ENCODE results near the gene NCOA3.
"Not testable (repeated sequence)": the region's sequence is repeated elsewhere in the genome, so short reads cannot be mapped to it uniquely, and the experiment has no call there.

NCOA3 gene

DNA sequence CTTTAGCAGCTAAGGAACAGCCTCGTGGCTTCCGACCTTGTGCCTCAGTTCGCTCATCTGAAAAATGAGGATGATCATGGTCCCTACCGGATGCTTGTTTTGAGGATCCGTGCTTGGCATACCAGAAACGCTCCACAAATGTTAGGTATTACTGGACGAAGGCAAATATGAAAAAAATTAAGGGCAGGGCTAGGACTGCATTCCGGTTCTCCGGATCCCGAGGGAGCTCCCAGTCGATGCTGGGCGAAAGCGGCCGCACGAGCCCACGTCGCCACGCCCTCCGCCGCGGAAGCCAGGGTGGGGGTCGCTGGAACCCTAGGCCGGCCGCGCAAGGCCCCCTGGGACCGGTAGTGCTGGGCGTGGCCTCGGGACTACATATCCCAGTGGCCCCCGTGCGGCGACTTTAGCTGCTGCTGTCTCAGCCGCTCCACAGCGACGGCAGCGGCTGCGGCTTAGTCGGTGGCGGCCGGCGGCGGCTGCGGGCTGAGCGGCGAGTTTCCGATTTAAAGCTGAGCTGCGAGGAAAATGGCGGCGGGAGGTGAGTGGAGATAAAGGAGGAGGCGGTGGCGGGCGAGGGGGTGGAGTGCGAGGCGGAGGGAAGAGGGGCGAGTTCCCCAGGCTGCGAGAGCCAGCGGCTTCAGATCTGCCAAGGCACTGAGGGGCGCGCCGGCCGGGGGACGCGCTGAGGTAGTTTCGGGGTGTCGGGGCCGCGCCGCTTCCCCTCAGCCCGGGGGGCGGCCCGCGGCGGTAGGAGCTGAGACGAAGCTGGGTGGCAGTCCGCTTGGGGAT is at the start of gene NCOA3:
Gene NCOA3, plus strand, starts transcription at position 406 of the 789 bp plus-strand sequence. CDS start 120,361 bp downstream, outside the sequence.
- peak; percentile 83 for DNase-seq

DNA sequence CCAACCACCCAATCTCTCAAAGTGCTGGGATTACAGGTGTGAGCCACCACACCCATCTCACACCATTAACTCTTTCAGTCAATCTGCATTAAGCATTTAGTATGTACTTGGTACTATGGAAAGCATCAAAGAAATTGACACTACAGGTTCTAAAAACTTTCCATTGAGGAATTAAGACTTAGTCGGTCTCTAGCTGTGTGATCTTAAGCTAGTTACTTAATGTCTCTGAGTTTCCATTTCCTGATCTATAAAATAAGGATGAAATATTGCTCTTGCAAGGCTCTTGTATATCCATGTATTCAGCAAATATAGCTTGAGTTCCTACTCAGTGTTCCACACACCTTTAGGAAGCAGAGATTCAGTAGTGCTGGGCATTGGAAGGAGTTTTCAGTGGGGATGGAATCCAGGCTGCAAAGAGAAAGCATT is 48.9 kb upstream of the NCOA3 start:
- DNase-seq = no peak

DNA sequence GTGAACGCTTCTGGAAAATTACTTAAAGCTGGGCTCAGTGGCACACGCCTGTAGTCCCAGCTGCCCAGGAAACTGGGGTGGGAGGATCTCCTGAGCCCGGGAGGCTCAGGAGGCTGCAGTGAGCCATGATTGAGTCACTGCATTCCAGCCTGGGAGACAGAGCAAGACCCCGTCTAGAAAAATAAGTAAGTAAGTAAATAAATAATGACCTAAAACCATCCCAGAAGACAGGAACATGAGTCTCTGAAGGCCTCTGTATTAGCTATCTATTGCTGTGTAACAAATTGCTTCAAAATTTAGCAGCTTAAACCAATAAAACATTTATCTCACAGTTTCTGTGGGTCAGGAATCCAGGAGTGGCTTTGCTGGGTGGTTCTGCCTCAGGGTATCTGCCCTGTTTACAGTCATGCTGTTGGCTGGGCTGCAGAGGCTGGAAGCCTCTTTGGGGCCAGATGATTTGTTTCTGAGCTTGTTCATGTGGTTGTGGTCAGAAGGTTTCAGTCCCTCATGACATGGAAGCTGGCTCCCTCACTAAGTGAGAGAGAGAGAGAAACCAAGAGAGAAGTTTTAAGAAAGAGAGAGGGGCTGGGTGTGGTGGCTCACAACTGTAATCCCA is 48.4 kb upstream of the NCOA3 start:
- peak; percentile 21 for DNase-seq

DNA sequence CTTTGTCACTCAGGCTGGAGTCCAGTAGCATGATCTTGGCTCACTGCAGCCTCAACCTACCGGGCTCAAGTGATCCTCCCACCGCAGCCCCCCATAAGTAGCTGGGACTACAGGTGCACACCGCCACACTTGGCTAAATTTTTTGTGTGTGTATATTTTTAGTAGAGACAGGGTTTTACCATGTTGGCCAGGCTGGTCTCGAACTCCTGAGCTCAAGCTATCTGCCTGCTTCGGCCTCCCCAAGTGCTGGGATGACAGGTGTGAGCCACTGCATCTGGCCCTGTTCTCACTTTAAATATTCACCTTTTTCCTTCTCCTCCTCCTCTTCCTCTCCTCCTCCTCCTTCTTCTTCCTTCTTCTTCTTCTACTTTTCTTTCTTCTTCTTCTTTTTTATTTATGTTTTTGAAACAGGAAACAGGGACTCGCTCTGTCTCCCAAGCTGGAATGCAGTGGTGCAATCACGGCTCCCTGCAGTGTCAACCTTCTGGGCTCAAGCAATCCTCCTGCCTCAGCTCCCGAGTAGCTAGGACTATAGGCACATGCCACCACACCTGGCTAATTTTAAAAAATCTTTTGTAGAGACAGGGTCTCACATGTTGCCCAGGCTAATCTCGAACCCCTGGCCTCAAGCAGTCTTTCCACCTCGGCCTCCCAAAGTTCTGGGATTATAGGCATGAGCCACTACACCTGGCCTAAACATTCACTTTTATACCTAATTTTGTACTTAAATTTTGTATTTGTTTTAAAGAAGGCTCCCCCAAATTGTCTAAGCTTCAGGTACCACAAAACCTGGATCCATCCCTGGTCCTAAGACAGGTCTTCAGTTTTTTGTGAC is 47.2 kb upstream of the NCOA3 start:
- no peak for DNase-seq

DNA sequence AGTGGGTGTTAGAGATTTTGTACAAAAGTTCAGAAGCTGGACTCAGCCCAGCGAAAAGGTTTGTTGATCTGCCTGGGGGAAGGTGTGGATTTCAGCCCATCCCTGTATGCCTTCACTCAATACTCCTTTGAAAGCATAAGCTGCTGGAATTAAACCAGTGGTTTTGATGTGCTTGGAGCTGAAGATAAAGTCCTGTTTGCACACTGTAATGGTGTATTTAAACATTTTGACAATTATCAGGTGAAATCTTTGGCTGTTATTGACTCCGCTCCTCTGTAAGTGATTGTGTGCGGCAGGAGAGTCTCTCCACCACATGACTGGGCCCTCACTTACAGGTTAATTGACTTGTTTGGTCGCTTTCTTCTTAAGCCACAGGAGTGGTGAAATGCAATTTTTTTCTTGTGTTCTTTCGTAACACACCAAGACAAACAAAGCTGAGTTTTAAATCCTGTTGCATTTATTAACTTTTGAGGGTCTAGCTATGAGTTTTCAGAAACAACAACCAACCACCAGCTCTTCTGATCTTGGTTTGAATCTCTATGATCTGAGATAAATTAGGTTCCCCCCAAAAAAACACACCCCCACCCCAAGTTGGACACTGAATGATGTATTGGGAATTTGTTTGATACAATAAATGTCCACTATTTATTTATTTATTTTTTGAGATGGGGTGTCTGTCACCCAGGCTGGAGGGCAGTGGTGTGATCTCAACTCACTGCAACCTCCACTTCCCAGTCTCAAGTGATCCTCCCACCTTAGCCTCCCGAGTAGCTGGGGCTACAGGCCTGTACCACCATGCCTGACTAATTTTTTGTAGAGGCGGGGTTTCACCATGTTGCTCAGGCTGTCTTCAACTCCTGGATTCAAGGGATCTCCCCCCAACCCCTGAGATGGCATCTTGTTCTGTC is 46.3 kb upstream of the NCOA3 start:
- no peak for DNase-seq

DNA sequence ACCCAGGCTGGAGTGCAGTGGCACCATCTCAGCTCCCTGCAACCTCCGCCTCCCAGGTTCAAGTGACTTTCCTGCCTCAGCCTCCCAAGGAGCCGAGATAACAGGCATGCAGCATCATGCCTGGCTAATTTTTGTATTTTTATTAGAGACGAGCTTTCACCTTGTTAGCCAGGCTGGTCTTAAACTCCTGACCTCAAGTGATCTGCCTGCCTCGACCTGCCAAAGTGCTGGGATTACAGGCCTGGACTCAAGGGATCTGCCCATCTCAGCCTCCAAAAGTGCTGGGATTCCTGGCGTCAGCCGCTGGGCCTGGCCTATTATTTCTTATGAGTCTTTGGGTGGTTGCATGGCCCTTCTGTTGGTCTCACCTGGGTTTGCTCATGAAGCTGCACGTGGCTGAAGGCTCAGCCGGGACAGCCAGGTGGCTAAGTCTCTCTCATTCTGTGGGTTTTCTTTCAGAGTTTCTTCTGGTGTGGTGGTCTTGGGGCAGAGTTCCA is 45.6 kb upstream of the NCOA3 start:
- no peak for DNase-seq

DNA sequence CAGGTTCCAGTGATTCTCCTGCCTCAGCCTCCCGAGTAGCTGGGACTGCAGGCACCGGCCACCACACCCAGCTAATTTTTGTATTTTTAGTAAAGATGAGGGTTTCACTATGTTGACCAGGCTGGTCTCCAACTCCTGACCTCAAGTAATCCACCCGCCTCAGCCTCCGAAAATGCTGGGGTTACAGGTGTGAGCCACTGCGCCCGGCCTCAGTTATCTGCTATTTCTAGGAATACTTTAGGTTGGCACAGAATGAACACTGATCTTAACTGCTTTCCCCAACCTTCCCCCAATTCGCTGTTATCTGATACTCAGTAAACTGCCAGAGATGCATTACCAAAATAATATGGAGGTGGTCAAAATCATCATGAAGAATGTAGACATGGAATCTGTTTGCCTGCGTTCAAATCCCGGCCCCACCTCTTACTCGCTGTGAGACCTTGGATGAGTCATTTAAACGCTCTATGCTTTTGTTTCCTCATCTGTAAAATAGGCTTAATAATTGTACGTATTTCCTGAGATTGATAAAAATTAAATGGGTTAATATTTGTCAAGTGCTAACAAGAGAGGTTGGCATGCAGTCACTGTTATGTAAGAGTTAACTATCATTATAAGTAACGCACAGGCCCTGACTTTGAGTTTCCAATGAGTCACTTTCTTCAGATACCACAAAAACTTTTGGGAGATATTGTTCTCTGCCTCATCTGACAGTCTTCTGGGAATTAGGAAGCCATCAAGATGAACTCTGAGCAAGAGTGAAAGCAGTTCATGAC is 44.5 kb upstream of the NCOA3 start:
- peak; percentile 24 for DNase-seq

DNA sequence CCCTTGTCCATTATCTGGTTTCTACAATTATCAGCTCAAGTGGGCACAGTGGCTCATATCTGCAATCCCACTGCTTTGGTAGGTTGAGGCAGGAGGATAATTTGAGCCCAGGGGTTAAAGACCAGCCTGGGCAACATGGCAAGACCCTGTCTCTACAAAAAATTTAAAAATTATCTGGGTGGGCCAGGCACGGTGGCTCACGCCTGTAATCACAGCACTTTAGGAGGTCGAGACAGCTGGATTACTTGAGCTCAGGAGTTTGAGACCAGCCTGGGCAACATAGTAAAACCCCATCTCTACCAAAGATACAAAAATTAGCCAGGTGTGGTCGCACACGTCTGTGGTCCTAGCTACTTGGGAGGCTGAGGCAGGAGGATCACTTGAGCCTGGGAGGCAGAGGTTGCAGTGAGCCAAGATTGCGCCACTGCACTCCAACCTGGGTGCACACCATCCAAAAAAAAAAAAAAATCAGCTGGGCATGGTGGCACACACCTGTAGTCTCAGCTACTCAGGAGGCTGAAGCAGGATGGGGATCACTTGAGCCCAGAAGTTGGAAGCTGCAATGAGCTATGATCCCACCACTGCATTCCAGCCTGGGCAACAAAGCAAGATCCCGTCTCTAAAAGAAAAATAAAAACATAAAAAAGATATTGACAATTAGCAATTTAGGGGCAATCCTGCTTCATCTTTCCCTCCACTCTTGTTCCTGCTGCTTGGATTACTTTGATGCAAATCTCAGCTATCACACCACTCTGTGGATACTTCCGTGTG is 43.2 kb upstream of the NCOA3 start:
- DNase-seq = not testable (repeated sequence)

DNA sequence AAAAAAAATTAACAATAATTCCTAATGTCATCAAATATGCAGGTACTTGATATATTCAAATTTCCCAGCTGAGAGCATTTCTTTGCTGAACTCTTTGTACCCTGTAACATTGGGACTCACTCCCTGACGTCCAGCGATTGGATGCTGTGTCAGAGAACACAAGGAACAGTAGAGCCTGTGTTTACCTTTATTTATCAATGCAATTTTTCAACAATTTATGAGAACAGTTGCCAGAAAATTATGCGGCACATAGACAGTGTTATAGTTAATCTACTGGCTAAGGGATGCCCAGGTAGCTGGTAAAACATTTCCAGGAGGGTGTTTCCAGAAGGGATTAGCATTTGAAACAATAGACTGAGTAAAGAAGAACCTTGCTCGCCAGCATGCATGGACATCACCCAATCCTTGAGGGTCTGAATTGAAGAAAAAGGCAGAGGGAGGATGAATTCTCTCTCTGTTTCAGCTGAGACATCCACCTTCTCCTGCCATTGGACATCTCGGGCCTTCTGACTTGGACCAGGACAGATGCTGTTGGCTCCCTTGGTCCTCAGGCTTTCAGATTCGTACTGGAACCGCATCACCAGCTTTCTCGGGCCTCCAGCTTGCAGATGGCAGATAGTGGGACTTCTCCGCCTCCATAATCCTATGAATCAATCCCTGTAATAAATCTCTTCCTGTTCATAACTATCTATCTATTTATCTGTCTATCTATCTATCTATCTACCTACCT is 42.2 kb upstream of the NCOA3 start:
- DNase-seq = no peak

DNA sequence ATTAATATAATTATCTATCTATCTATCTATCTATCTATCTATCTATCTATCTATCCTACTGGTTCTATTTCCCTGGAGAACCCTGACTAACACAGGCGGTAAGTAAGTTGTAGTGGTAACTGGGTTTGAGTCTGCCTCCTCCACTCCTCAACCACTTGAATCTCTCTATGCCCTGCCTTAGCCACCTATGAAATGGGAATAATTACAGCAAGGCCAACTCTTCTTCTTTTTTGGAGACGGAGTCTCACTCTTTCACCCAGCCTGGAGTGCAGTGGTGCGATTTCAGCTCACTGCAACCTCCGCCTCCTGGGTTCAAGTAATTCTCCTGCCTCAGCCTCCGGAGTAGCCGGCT is 41.0 kb upstream of the NCOA3 start:
- not testable (repeated sequence) for DNase-seq

DNA sequence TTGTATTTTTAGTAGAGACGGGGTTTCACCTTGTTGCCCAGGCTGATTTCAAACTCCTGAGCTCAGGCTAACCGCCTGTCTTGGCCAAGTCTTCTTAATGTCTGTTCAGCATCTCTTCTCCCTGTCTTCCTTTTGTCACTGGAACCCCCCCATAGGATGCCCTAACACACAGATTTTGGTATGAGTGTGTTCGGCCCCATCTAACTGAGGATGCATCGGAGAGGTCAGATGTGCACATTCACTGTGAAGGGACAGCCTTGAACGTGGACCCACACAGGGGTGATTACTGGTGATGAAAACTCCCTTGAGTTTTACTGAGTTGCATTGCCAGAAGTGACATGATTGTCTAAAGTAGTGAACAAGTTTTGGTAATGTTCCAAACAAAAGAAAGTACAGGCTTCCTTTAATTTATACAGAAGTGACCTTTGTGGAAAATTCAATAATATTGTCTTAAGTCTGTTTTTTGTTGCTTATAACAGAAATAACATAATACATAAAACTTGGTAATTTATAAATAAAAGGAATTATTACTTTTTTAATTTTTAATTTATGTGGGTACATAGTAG is 40.5 kb upstream of the NCOA3 start:
- no peak for DNase-seq

DNA sequence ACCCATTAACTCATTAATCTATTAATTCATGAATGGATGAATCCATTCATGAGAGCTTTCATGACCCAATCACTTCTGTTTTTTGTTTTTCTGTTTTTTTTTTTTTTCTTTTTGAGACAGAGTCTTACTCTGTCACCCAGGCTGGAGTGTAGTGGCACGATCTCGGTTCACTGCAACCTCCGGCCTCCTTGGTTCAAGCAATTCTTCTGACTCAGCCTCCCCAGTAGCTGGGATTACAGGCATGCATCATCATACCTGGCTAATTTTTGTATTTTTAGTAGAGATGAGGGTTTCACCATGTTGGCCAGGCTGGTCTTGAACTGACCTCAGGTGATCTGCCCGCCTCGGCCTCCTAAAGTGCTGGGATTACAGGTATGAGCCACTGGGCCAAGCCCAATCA is 39.8 kb upstream of the NCOA3 start:
- not testable (repeated sequence) for DNase-seq

DNA sequence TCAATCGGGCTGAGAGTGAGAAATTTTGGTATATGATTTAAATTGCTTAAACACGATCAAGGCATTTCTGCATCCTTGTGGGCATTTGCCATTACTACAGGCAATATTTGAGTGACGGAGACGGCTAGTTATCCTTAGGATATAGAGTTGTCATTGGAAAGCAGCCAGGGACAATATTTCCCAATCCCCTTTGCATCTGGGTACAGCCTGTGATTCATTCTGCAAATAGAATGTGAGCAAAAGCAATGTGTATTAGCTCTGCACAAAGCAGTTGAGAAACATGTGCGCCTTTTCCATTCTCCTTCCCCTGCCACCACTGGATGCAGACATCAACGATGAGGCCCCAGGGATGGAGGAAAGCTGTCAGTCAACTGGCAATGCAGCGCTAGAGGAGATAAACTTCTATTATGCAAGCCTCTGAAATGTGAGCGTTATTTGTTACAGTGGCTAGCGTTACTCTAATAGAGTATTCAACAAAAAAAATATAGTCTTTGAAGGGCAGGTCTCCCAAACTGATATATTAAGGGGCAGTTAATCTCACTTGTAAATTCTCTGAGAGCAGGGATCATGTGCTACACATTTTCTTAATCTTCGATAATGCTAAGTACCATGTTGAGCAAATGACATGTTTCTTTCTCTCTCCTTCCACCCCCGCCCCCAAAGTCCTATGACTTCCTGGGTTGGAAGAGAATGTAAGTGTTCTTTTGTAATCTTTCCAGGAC is 37.1 kb upstream of the NCOA3 start:
- DNase-seq = peak; percentile 94

DNA sequence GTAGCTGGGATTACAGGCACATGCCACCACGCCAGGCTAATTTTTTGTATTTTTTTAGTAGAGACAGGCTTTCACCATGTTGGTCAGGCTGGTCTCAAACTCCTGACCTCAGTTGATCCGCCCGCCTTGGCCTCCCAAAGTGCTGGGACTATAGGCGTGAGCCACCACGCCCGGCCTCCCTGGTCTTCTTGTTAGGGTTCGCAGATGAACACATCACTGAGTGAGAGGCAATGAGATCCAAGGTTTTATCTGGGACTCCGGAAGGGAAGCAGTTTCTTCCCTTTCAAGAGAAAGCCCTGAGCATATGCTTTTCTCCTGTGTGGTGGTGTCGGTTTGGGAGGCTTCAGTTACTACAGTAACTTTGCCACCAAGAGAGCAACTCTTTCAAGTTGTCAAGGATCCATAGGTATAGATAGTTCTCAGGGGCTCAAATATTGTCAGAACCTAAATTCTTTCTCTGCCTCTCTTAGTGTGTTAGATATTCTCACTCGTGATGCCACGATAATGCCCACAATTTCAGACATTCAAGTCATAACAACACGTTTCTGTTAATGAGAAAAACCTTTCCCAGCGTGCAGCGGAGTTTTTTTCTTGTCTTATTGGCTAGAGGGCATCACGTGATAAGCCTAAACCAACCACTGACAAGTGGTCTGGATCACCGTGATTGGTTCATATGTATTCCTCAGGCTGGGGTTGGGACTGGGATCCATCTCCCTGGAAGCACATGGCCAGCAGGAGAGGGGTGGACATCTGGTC is 36.2 kb upstream of the NCOA3 start:
- DNase-seq = no peak

DNA sequence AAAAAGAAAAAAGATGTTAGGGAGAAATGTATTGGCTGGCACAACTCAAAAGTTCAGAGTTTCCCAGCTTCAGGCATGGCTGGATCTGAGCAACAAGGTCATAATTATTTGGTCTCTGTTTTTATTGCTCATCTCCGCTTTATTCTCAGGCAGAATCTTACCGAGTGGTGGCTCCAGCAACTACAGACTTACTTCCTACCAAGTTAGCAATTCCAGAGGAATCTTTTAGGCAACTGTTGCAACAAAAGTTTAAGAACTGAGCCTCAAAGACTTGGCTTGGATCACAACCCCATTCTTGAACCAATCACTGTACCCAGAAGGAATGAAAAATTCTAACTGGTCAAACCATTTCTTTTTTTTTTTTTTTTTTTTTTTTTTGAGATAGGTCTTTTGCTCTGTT is 35.5 kb upstream of the NCOA3 start:
- no peak for DNase-seq

DNA sequence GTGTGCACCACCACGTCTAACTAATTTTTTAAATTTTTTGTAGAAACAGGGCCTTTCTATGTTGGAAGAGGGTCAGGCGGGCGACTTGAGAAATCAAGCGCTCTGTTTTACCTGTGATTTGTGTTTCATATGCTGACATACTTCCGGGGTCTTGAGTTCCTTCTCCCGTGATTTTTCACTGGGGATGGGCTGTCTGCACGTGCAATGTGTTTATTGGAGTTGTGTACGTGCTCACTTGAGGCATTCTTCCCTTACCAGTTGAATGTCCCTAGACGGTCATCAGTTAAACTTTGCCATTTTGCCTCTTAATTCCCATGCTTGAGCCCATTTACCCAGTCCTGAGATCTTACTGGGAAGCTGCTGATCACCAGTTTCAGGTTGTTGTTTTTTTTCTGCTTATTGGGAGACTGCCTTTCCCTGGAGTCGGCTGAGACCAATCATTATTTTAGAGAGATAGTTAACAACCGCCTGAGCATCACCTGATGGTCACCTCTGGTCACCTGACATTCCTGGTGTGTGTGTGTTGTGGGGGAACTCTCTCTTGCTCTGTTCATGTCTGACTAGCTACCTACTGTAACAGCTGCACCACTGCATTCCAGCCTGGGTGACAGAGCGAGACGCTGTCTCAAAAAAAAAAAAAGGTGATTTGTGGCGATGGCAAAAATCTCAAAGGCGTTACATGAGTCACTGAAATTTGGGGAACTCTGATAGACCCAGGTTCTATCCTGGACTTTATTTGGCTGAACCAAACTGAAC is 34.8 kb upstream of the NCOA3 start:
- DNase-seq = no peak

DNA sequence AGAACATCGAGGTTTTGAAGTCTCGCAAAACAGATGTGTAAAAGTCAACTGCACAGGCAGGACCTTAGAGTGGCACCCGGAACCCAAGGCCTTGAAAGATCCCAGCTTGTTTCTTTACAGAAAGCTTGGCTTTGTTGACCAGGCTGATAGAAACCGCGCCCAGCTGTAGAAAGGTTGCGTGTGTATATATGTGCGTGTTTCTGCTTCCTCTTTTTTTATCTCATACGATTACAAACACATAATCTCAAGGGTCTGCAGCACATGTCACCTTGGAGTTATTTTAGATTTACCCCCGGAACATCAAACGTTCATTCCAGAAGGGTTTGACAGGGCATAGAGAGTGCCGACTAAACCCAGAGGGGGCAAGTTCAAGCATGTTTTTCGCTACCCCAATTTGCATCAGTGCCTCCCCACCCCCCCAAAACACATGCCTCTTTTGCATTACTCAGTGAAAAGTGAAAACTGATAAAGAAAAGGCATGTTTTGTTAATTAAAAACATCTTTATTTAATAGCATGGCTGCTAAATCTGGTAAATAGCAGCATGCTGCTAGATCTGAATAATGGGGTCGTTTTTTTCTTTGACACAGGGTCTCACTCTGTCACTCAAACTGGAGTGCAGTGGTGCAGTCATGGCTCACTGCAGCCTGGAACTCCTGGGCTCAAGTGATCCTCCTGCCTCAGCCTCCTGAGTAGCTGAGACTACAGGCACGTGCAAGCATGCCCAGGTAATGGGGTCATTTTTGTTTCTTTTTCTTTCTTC is 33.2 kb upstream of the NCOA3 start:
- DNase-seq = no peak

Data from amniotic stem cell (primary cell).